Measurements from ENCODE around the gene CTNND2. TPM values are rescaled to one million over a fixed set of nuclear protein-coding genes. Genes with fewer than 3 reads are reported as not detected.

CTNND2 gene
- total RNA-seq, 1 experiment from 2014 or later: 2.9 TPM

DNA sequence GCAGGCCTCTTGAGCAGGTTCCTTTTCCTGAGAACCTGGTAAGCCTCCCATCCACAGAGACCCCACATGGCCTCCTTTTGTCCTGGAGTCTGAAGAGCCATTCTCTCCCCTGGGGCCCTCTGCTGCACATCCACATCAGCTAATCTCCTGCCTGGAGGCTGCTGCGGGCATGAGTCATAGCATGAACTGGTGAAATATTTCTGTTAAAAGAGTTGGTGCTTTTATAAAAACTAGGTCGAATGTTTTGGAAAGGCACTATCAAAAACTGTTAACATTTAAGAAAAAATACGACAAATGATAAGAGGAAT, 399.4 kb downstream of the CTNND2 start:
- Histone ChIP-seq H3K36me3 (replicated peaks; ENCODE audit: control insufficient read depth, insufficient read depth, low read length) (no peaks in the 10 kb centered on the region), H3K27me3 (ENCODE audit: control insufficient read depth, insufficient read depth, low read length) (no peaks in the 10 kb centered on the region), H3K4me3 (ENCODE audit: insufficient read depth, low read depth, low read length) (no peak overlapping the region)
- DNase-seq: no peak

DNA sequence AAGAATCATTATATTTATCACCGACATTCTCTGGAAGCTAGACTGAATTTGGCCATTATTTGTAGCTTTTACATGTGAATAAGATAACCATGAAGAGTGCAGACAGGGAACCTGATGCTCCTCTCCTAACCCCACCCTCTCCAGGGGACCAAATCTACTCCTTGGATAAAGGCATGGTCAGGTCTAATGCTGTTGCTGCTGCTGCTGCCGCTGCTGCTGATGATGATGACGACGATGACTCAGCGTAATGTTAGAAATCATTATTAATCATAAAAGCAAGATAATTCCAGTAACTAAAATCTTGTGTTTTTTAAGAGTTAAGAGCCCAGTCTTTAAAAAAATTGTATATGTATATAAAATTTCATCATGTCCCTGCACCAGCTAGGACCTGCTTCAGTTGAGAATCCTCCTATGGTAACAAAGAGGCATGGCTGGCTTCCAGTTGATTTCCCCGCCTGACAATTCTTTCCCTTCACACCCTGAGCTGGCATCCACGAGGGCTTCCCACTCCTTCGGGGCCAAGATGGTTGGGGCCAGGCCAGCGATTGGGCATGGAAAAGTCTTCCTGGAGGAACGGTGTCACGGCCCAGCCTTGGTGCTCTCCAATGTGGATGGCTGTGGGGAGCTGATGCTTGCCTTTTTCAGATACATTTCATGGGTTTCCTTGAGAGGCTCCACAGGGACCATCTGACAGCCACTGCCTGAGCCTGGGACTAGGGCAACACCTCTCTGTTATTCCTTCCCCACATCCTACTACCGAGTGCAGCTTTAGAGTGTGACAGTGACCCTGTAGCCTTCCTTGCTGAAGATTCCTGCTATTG, 400.0 kb downstream of the CTNND2 start:
- no peak overlapping the region for H3K4me3 ChIP-seq (ENCODE audit: insufficient read depth, low read depth, low read length)
- no peak for DNase-seq
- H3K27me3 ChIP-seq (ENCODE audit: control insufficient read depth, insufficient read depth, low read length): no peaks in the 10 kb centered on the region
- H3K36me3 ChIP-seq (replicated peaks; ENCODE audit: control insufficient read depth, insufficient read depth, low read length): no peaks in the 10 kb centered on the region

DNA sequence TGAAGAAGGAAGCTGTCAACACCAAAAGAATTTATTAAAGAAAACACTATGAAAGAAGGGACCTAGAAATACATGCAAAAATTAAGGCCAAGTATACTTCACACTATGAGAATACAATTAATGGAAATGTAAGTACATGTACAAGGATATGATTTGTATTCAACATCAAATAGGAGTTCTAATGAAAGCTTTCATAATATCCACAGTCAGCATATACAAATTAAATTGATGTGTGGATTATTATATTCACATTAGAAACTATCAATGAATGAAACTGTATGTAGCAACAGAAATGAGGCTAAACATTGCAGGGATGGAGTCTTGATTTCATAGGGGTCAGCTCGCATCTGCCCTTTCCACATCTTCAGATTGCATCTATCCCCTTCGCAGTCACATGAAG, 401.5 kb downstream of the CTNND2 start:
- no peaks in the 10 kb centered on the region for H3K36me3 ChIP-seq (replicated peaks; ENCODE audit: control insufficient read depth, insufficient read depth, low read length)
- DNase-seq: no peak

DNA sequence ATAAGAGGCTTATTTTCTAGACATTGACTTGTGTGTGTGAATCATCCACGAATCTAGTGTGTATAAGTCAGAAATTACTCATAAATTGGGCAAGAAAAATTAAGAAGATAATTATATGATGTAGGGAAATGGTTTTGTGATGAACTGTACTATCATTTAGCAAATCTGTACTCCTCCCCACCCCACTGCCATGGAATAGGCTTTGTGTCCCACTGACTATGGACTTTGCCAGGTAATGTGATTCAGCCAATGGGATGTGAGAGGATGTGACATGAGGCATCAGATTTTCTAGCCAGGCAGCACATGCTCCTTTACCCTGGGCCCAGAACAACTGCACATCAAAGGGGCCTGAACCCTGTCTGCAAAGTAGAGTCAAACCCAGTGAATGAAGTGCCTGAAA, 406.6 kb downstream of the CTNND2 start:
- no peak for DNase-seq
- H3K27me3 ChIP-seq (ENCODE audit: control insufficient read depth, insufficient read depth, low read length): no peaks in the 10 kb centered on the region
- no peaks in the 10 kb centered on the region for H3K36me3 ChIP-seq (replicated peaks; ENCODE audit: control insufficient read depth, insufficient read depth, low read length)
- no peak overlapping the region for H3K4me3 ChIP-seq (ENCODE audit: insufficient read depth, low read depth, low read length)

More for the DNA sequence above, 401.5 kb downstream of the CTNND2 start:
- H3K27me3 ChIP-seq (ENCODE audit: control insufficient read depth, insufficient read depth, low read length): no peaks in the 10 kb centered on the region
- no peak overlapping the region for H3K4me3 ChIP-seq (ENCODE audit: insufficient read depth, low read depth, low read length)

DNA sequence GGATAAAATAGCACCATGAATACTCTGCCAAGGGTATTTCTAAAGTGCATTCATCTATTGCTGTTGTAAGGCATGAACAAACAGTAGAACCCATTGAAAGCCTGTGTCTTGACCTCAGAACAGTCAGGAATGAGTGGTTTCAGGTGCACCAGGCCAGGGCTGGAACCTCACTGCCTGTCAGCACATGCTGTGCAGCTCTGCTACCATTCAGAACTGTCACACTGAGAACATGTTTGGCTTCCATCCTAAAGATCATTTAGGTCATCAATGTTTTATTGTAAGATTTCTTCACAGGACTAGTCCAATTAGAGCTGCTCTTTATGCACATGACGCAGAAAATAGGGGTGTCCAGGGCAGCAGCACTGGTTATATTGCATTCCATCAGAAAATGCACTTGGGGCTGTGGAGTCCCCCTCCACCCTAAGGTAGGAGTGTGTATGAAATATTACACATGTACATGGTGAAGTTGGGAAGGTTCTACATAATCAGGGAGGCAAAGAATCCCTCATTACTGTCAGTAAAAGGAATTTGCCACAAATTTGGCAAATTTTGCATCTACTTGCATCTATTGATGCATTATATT, 408.0 kb downstream of the CTNND2 start:
- H3K36me3 ChIP-seq (replicated peaks; ENCODE audit: control insufficient read depth, insufficient read depth, low read length): no peaks in the 10 kb centered on the region
- DNase-seq: no peak
- H3K27me3 ChIP-seq (ENCODE audit: control insufficient read depth, insufficient read depth, low read length): no peaks in the 10 kb centered on the region
- H3K4me3 ChIP-seq (ENCODE audit: insufficient read depth, low read depth, low read length): no peak overlapping the region

DNA sequence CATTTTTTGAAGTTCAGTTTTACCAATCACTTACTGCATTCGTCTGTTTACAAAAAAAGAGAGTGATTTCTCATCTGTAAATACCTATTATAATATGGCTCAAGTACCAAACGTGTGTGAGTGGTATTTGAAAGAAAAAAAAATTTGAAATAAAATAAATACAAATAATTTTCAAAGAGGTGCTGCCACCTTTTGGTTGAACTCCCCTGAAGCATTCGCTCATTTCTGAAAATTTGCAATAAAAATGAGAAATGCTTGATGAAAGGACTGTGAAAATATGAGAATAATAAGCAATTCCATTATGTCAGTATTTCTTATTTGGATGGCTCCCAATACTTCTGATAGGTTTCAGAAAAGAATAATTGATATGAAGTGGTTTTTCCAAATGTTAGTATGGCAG, 409.9 kb downstream of the CTNND2 start:
- no peaks in the 10 kb centered on the region for H3K36me3 ChIP-seq (replicated peaks; ENCODE audit: control insufficient read depth, insufficient read depth, low read length)
- H3K4me3 ChIP-seq (ENCODE audit: insufficient read depth, low read depth, low read length): no peak overlapping the region
- no peak for DNase-seq
- H3K27me3 ChIP-seq (ENCODE audit: control insufficient read depth, insufficient read depth, low read length): no peaks in the 10 kb centered on the region

DNA sequence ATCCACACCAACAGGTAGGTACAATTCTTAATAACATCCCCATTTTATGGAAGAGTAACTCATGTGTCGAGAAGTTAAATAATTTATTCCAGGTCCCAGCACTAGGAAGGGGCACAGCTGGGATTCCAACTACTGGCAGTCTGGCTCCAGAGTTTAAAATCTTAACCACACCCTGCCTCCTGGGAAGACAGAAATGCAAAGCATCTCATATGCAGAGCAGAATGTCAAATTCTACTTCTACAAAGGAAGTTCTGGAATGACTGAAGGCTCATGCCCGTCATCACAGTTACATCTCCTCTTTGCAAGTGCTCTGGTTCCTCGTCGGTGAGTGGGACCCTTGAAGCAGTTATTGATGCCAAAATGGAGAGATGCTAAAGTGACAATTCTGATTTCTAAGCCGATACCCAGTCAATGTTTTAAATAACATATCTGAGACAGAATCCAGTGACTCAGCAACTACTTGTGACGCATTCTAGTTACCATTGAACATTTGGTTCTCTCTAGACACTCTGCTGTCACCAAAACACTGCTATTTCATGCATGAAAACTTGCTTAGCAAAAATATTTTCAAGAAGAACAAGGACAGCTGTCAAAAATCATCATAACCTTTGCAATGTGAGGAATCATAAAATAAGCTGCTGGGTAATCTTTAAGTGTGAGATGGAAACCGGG, 412.7 kb downstream of the CTNND2 start:
- Histone ChIP-seq H3K36me3 (replicated peaks; ENCODE audit: control insufficient read depth, insufficient read depth, low read length) (no peaks in the 10 kb centered on the region), H3K4me3 (ENCODE audit: insufficient read depth, low read depth, low read length) (no peak overlapping the region), H3K27me3 (ENCODE audit: control insufficient read depth, insufficient read depth, low read length) (no peaks in the 10 kb centered on the region)
- DNase-seq: no peak

DNA sequence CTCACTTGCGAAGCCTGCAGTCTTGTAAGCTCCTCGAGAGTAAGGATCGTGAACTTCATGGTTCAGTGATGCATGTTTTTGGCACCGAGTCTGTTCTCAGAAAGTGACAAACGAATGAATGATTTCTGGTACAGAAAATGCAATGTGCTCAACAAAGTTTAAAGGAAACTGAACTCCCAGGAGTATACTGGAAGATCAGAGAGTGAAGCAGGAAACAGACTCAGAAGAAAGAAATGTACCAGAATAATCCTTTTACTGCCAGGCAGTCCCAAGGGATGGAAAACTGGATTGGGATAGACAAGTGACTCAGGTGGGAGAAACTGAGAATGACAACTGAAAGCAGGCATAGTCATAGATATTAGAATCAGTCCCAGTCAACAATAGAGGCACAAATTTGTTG, 420.6 kb downstream of the CTNND2 start:
- H3K4me3 ChIP-seq (ENCODE audit: insufficient read depth, low read depth, low read length): no peak overlapping the region
- H3K36me3 ChIP-seq (replicated peaks; ENCODE audit: control insufficient read depth, insufficient read depth, low read length): no peaks in the 10 kb centered on the region
- no peak for DNase-seq
- H3K27me3 ChIP-seq (ENCODE audit: control insufficient read depth, insufficient read depth, low read length): no peaks in the 10 kb centered on the region

DNA sequence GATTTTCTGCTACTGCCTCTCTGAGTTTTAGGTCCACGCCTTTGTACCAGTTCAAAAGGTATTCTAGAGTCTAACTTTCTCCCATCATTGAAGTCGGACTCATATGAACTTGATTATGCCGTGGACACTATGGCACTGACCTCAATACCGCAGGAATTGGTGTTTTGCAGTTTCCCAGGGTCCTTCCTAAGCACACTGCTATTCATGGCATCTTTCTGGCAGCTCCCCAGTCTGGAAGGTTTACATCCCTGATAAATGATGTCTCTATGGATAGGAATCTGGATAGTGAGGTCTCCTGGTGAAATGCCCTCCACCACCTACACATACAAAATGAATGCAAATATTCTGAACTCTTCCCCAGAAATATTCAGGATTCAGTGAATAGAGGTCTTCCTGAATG, 422.2 kb downstream of the CTNND2 start:
- Histone ChIP-seq H3K36me3 (replicated peaks; ENCODE audit: control insufficient read depth, insufficient read depth, low read length) (no peaks in the 10 kb centered on the region), H3K4me3 (ENCODE audit: insufficient read depth, low read depth, low read length) (no peak overlapping the region), H3K27me3 (ENCODE audit: control insufficient read depth, insufficient read depth, low read length) (no peaks in the 10 kb centered on the region)
- no peak for DNase-seq

DNA sequence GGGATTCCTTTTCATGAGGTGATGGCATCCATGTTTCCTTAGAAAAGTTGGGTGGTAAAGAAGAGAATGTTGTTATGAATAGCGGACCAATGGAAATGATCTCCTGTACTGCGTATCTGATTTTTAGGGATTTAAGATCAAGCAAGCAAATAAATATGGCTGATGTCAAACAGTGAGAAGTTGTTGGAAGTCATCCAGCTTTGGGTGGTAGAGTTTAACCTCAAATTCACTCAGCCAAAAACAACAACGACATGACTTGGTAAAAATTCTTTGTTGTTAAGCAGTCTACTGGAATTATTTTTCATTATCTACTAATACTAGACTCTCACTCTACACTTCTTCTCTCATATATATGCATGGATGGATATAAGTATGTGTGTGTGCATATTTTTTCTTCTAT, 426.5 kb downstream of the CTNND2 start:
- H3K36me3 ChIP-seq (replicated peaks; ENCODE audit: control insufficient read depth, insufficient read depth, low read length): no peaks in the 10 kb centered on the region
- H3K4me3 ChIP-seq (ENCODE audit: insufficient read depth, low read depth, low read length): no peak overlapping the region
- no peak for DNase-seq
- no peaks in the 10 kb centered on the region for H3K27me3 ChIP-seq (ENCODE audit: control insufficient read depth, insufficient read depth, low read length)

DNA sequence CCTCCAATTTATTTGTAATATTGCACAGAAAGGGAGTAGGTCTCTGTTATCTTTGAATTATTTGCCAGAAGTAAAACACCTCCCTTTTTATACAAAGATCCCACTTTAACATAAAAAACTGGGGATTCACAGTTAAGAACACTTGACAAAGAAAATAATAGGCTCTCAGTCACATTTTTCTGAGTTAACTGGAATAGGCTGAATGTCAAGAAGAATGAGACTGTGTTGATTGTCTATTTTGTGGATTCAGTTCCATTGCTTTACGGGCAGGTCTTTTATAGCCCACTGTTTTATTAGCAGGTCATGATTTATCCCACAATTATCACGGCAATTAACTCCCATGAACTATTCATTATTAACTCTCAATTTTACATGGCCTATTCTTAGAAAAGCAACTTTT, 427.4 kb downstream of the CTNND2 start:
- Histone ChIP-seq H3K27me3 (ENCODE audit: control insufficient read depth, insufficient read depth, low read length) (no peaks in the 10 kb centered on the region), H3K4me3 (ENCODE audit: insufficient read depth, low read depth, low read length) (no peak overlapping the region), H3K36me3 (replicated peaks; ENCODE audit: control insufficient read depth, insufficient read depth, low read length) (no peaks in the 10 kb centered on the region)
- no peak for DNase-seq

DNA sequence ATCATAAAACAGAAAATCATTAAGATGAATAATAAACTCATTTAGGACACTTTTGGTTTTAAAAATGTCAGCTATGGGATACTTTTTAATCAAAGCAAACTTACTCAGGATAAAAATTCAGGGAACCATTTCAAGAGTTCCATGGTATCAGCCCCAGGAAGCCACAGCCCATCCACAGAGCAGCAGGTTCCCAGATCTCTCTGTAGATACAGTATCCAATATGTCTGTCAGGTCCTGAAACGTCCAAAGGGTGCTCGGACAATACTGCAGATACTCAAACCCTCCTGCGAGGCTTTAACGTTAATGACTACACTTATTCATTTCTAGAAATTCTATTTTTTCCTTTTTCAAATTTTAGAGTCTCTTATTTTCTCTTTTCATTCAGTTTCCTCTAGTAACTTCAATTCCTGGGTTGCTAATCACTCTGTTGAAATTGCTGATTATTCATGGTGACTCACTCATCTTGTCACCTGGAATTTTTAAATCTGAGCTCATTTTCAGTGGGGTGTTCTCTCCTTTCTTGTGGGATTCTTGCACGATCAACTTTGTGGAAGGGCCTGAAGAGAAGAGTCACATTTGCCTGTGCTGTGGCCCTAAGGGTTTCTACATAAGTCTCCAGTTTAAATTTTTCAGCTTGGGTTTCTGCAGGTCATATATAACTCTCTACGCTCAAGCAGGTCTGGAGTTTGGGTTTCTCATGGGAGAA, 435.8 kb downstream of the CTNND2 start:
- H3K27me3 ChIP-seq (ENCODE audit: control insufficient read depth, insufficient read depth, low read length): no peaks in the 10 kb centered on the region
- H3K36me3 ChIP-seq (replicated peaks; ENCODE audit: control insufficient read depth, insufficient read depth, low read length): no peaks in the 10 kb centered on the region
- H3K4me3 ChIP-seq (ENCODE audit: insufficient read depth, low read depth, low read length): no peak overlapping the region
- no peak for DNase-seq

DNA sequence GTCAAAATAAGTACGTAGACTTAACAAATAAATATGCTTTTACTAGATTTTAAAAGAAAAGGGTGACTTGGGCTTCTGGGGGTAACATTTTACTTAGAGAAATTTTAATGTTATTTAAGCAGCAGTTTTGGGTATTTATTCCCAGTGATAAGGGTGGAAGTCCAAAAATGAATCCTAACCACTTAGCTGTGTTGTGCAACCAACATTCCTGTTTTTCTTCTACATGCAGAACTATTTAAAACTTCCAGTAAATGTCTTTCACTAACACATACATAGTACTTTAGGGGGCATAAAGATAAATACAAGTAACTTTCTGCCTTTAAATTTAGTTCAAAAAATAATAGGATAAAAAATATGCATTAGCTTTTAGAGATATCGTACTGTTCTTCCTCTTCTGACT, 436.7 kb downstream of the CTNND2 start:
- Histone ChIP-seq H3K36me3 (replicated peaks; ENCODE audit: control insufficient read depth, insufficient read depth, low read length) (no peaks in the 10 kb centered on the region), H3K27me3 (ENCODE audit: control insufficient read depth, insufficient read depth, low read length) (no peaks in the 10 kb centered on the region), H3K4me3 (ENCODE audit: insufficient read depth, low read depth, low read length) (no peak overlapping the region)
- no peak for DNase-seq

DNA sequence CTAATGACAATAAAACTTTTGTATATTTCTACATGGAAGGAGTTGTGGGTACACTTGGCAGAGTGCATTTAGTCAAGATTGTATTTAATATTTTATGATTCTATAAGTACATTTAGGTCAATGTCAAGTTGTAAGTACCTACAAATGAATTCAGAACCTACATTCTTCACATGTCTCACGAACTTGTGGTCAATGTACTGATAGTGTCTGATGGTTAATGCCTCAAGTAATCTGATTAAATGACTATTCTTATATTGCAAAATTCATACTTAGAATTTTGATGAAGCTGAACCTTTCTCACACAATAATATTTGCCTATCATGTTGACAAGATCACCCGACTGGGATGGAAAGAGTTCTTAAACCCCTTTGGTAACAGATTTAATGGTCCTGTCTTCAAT, 444.5 kb downstream of the CTNND2 start:
- H3K36me3 ChIP-seq (replicated peaks; ENCODE audit: control insufficient read depth, insufficient read depth, low read length): no peaks in the 10 kb centered on the region
- DNase-seq: no peak
- no peaks in the 10 kb centered on the region for H3K27me3 ChIP-seq (ENCODE audit: control insufficient read depth, insufficient read depth, low read length)
- no peak overlapping the region for H3K4me3 ChIP-seq (ENCODE audit: insufficient read depth, low read depth, low read length)

DNA sequence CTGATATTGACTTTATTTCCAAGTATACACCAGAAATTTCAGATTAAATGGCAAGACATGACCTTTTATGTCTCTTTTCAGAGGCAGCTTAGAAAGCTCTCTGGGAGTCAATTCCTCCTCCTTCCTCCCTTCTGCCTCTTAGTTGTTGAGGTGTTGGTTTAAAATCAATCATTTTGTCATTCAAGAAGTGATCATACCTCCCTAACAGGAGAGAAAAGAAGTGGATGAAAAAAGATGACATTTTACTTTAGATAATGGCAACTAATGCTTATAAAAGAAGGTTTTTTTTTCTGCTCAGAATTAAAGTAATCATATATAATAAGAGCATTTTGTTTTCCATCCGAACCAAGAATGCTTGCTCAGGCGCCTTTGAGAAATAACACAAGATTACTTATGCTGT, 448.7 kb downstream of the CTNND2 start:
- Histone ChIP-seq H3K27me3 (ENCODE audit: control insufficient read depth, insufficient read depth, low read length) (no peaks in the 10 kb centered on the region), H3K4me3 (ENCODE audit: insufficient read depth, low read depth, low read length) (no peak overlapping the region), H3K36me3 (replicated peaks; ENCODE audit: control insufficient read depth, insufficient read depth, low read length) (no peaks in the 10 kb centered on the region)
- DNase-seq: no peak
